Cardiac fibroblast (primary cell): ENCODE results near the gene CCT2.

Experiments used
- DNase-seq, 2 donors: peaks; one replicate each; pipeline versions ENCODE4 v3.0.0 to v3.0.0-alpha.2; 2010; ENCODE audit warnings: low read depth in 2 of 2
- H3K4me3 ChIP-seq, 2 donors: replicated peaks in 1 of 2; 1 replicate in 1 of 2; 2 replicates in 1 of 2; pipeline ENCODE4 v1.5.1; 2011; ENCODE audit warnings: low read depth in 2 of 2, low read length in 2 of 2, mild to moderate bottlenecking in 2 of 2, moderate library complexity in 1 of 2
- TF ChIP-seq, protein P1 (sequence below): IDR thresholded peaks from one replicate; pipeline ENCODE4 v1.5.1; 2011; ENCODE audit warnings: low read depth, mild to moderate bottlenecking, low read length, inconsistent platforms

Gene CCT2

GRCh38 chr12:69630191-69630590 lies 44.9 kb downstream of the CCT2 start:
- TF ChIP-seq, protein P1, sequence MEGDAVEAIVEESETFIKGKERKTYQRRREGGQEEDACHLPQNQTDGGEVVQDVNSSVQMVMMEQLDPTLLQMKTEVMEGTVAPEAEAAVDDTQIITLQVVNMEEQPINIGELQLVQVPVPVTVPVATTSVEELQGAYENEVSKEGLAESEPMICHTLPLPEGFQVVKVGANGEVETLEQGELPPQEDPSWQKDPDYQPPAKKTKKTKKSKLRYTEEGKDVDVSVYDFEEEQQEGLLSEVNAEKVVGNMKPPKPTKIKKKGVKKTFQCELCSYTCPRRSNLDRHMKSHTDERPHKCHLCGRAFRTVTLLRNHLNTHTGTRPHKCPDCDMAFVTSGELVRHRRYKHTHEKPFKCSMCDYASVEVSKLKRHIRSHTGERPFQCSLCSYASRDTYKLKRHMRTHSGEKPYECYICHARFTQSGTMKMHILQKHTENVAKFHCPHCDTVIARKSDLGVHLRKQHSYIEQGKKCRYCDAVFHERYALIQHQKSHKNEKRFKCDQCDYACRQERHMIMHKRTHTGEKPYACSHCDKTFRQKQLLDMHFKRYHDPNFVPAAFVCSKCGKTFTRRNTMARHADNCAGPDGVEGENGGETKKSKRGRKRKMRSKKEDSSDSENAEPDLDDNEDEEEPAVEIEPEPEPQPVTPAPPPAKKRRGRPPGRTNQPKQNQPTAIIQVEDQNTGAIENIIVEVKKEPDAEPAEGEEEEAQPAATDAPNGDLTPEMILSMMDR, result peak; percentile 34
- DNase-seq, result peak in 1 of 2 donors; percentile 8
- H3K4me3 ChIP-seq, result no peak overlapping the region

GRCh38 chr12:69633061-69633460 lies 47.8 kb downstream of the CCT2 start:
- no peak for DNase-seq
- TF ChIP-seq, protein P1, result peak; percentile 32
- H3K4me3 ChIP-seq, result no peak overlapping the region

GRCh38 chr12:69639400-69640016 lies 54.2 kb downstream of the CCT2 start:
- TF ChIP-seq, protein P1, result peak; percentile 94

DNA sequence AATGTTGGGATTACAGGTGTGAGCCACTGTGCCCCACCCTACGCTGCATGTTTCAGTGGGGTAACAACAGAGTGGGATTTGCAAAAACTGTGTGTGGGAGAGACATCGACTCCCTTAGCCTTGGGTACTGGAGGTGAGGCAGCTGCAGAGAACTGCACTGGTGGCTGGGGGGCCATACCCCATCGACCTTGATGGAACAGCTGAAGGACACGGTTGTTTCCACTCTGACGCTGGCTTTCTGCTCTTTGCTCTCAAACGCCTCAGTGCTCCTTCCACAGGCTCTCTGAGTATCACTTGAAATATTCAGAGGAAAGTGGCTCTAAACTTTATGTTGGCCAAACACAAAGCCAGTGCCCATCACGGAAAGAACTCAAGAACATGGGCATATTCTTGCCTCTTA lies 56.3 kb downstream of the CCT2 start:
- TF ChIP-seq, protein P1, result no peak
- no peak overlapping the region for H3K4me3 ChIP-seq
- no peak for DNase-seq

More at GRCh38 chr12:69639400-69640016, 54.2 kb downstream of the CCT2 start:
- no peak overlapping the region for H3K4me3 ChIP-seq
- peak; percentile 79 for DNase-seq

- no peak for DNase-seq
- no peak overlapping the region for H3K4me3 ChIP-seq
- TF ChIP-seq, protein P1, result no peak
These were observed 57.3 kb downstream of the CCT2 start for GRCh38 chr12:69642531-69642930.

DNA sequence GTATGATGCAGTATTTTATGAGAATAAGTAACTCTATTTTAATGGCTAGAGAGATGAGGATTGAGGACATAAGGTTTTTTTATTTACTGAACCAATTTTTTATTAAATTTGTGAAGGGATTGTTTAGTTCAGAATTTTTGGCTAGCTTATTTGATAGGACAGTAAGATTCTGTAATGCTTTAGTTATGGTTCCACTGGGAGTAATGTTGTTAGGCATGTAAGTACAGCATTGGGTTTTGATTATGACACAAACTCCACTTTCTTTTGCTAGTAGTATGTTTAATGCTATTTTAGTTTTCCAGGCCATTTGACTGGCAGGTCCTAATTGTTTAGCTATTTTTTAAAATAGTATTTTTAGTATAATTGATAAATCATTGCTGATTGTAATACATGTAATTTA lies 59.3 kb downstream of the CCT2 start:
- H3K4me3 ChIP-seq, result no peak overlapping the region
- DNase-seq, result no peak
- TF ChIP-seq, protein P1, result no peak

DNA sequence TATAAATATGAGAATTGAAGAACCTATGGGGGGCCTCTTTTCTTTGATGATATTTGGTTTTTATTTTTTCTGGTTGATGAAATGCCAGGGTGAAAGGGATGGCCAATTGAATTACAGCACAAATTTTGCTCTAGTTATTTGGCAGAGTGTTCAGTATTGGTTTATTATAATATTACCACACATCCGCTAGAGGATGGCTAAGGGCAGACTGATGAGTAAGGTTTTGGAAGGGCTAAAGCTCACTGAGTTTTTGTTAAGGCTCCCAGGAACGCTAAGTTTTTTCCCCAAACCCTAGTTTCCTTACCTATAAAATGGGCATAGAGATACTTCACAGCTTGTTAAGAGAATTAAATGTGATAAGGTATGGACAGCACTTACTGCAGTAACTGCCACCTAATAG lies 59.8 kb downstream of the CCT2 start:
- peak in 1 of 2 donors; percentile 33 for DNase-seq
- H3K4me3 ChIP-seq, result no peak overlapping the region
- TF ChIP-seq, protein P1, result no peak
